ENCODE results near the gene ATP10B.

- no peak for TF ChIP-seq POLR2A (IDR thresholded peaks at IDR 0.05; ENCODE audit: low read length)
- no peak for TF ChIP-seq GATA1 (IDR thresholded peaks at IDR 0.05; ENCODE audit: low read depth, low read length)
These were observed 233.7 kb downstream of the ATP10B start for GRCh38 chr5:160618286-160618685.

Measured in erythroblast (primary cell).